Measurements from ENCODE around the gene PRTN3. TPM values are rescaled to one million over a fixed set of nuclear protein-coding genes. Genes with fewer than 3 reads are reported as not detected.

PRTN3 gene
- total and polyA plus RNA-seq, 8 donors: 0.14 to 0.24 TPM; not detected in 6

GRCh38 chr19:858284-858683, 17.5 kb downstream of the PRTN3 start:
- Histone ChIP-seq H3K27ac (no peak overlapping the region), H3K9me3 (no peaks in the 10 kb centered on the region), H3K4me1 (no peaks in the 10 kb centered on the region), H3K27me3 (peaks cover 0 to 1% (median 0%) of the 10 kb centered on the region in 4 donors), H3K4me3 (no peak overlapping the region), H3K36me3 (no peaks in the 10 kb centered on the region)
- FAIRE-seq: no peak
- peak in 1 of 6 donors; percentile 24 for DNase-seq
- no peak for ATAC-seq
- intact Hi-C loops (cut with DNase I): no loop called here
- no peak for TF ChIP-seq CTCF (IDR thresholded peaks at IDR 0.05)
- 66 to 80% methylated on average over 9 of the region's 9 CpGs for WGBS, 2 donors

GRCh38 chr19:858868-859843, 18.4 kb downstream of the PRTN3 start, which contains the start of gene CFD:
CFD (plus strand) TSS chr19:859664; CDS start chr19:859690, 26 bp downstream.
- H3K36me3 ChIP-seq: no peaks in the 10 kb centered on the region
- no peak for TF ChIP-seq CTCF (IDR thresholded peaks at IDR 0.05)
- DNase-seq (peak in 2 of 6 donors; percentile 50 to 76), FAIRE-seq (no peak), ATAC-seq (peak in 2 of 4 donors; percentile 1 to 26)
- no peaks in the 10 kb centered on the region for H3K27me3 ChIP-seq
- intact Hi-C loops (cut with DNase I): no loop called here
- peaks cover 0 to 2% (median 0%) of the 10 kb centered on the region in 3 donors for H3K4me1 ChIP-seq
- 47 to 65% methylated on average over 21 to 24 of the region's 24 CpGs for WGBS, 2 donors
- no peaks in the 10 kb centered on the region for H3K9me3 ChIP-seq
- H3K27ac ChIP-seq: no peak within 1 kb of the TSS
- H3K4me3 ChIP-seq: peak within 1 kb of the TSS in 3 of 4 donors; percentile 18 to 42 (median 28)

GRCh38 chr19:861141-861755, 20.4 kb downstream of the PRTN3 start:
- DNase-seq (peak in 1 of 6 donors; percentile 84), FAIRE-seq (no peak), ATAC-seq (no peak)
- Histone ChIP-seq H3K36me3 (no peaks in the 10 kb centered on the region), H3K9me3 (no peaks in the 10 kb centered on the region), H3K4me1 (peaks cover 0 to 3% (median 0%) of the 10 kb centered on the region in 3 donors), H3K4me3 (peak overlapping the region in 1 of 4 donors; percentile 42), H3K27ac (no peak overlapping the region), H3K27me3 (no peaks in the 10 kb centered on the region)
- intact Hi-C loops (cut with DNase I): loop anchor here in 1 of 3 donors (5.0 to 10.0 kb wide), 2 partner anchors 89 to 124 kb away; partner anchors contain the start of gene WDR18
- 45 to 53% methylated on average over 18 to 33 of the region's 35 CpGs for WGBS, 2 donors
- no peak for TF ChIP-seq CTCF (IDR thresholded peaks at IDR 0.05)

GRCh38 chr19:861756-862580, 21.2 kb downstream of the PRTN3 start:
- ATAC-seq (peak in 3 of 4 donors; percentile 39 to 48 (median 47)), DNase-seq (peak in 4 of 6 donors; percentile 49 to 86 (median 65)), FAIRE-seq (no peak)
- no peaks in the 10 kb centered on the region for H3K36me3 ChIP-seq
- TF ChIP-seq CTCF (IDR thresholded peaks at IDR 0.05): no peak
- intact Hi-C loops (cut with DNase I): loop anchor here in 1 of 3 donors (5.0 to 10.0 kb wide), 2 partner anchors 90 to 123 kb away; partner anchors contain the start of gene WDR18
- H3K9me3 ChIP-seq: no peaks in the 10 kb centered on the region
- H3K27me3 ChIP-seq: no peaks in the 10 kb centered on the region
- H3K4me3 ChIP-seq: no peak overlapping the region
- 15 to 20% methylated on average over 53 to 60 of the region's 60 CpGs for WGBS, 2 donors
- H3K4me1 ChIP-seq: peaks cover 0 to 3% (median 0%) of the 10 kb centered on the region in 3 donors
- no peak overlapping the region for H3K27ac ChIP-seq

Data from pancreas (tissue), 10 donors.